ENCODE data around the gene PGM2. TPM values are rescaled to one million over a fixed set of nuclear protein-coding genes. Genes with fewer than 3 reads are reported as not detected.

Gene PGM2
- total RNA-seq, 1 donor from 2014 or later: 15.6 TPM

- ATAC-seq (ENCODE audit: poor library complexity) (no peak), DNase-seq (no peak)
- intact Hi-C loops (cut with DNase I): no loop called here
These were observed 17.7 kb downstream of the PGM2 start for GRCh38 chr4:37844204-37844603.

DNA sequence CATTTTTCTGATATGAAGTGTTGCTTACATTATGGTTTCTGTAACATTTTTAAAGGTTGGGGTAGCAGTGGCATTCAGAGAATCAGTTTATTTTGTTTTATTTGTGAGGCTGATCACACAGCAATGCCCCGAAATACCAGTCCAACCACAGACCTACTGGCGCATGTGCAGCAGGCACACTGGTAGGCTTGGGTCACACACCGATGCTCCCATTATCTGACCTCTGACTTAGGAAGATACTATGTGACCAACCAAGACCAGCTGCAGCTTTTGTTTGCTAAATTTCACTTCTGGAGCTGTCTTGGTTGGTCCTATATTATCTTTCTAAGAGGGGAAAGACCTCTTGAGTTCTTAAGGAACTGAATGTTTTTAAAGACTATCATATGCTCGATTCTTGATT is 18.7 kb downstream of the PGM2 start:
- DNase-seq: no peak
- no peak for ATAC-seq (ENCODE audit: poor library complexity)
- intact Hi-C loops (cut with DNase I): no loop called here

DNA sequence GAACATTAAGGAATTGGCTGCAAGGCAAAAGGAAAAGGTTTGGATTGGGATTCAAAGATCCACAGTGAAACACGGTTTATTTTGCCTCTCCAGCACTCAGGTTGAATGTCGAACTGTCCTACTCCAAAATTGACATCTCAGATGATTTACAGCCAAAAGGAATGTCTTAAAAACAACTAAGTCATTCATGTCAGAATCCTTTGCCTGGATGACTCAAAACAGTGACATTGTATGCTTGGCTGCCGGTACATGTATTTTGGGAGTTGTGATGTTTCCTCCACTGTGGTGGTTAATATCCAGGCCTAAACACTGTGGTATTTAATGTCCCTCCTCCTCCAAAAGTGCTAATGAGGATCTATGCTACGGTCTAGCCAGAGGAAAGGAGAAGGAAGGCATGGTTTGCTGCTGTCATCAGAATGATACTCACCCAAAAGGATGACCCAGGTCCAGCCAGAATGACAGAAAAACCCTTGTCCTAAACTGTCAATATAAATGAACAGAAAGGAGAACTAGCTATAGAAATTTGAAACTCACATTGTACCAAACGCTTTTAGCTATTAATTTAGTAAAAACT is 20.9 kb downstream of the PGM2 start:
- intact Hi-C loops (cut with DNase I): no loop called here
- no peak for DNase-seq
- no peak for ATAC-seq (ENCODE audit: poor library complexity)

- intact Hi-C loops (cut with DNase I): no loop called here
- ATAC-seq (ENCODE audit: poor library complexity) (no peak), DNase-seq (no peak)
These were observed 25.9 kb downstream of the PGM2 start for GRCh38 chr4:37852376-37852775.

DNA sequence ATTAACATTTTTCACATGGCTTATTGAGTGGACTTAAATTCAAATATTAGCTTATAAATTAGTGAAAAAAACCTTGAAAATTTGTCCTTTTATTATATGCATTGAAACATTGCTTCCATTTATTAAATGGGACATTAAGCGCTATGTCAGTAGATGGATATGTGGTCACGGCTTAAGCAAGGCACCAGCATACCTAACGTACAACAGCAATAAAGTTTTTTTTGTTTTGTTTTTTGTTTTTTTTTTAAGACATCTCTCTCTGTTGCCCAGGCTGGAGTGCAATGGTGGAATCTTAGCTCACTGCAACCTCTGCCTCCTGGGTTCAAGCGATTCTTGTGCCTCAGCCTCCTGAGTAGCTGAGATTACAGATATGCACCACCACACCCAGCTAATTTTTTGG is 31.6 kb downstream of the PGM2 start:
- ATAC-seq (ENCODE audit: poor library complexity) (no peak), DNase-seq (no peak)
- intact Hi-C loops (cut with DNase I): no loop called here

- DNase-seq (no peak), ATAC-seq (ENCODE audit: poor library complexity) (no peak)
- intact Hi-C loops (cut with DNase I): no loop called here
These were observed 32.4 kb downstream of the PGM2 start for GRCh38 chr4:37858872-37859271.

DNA sequence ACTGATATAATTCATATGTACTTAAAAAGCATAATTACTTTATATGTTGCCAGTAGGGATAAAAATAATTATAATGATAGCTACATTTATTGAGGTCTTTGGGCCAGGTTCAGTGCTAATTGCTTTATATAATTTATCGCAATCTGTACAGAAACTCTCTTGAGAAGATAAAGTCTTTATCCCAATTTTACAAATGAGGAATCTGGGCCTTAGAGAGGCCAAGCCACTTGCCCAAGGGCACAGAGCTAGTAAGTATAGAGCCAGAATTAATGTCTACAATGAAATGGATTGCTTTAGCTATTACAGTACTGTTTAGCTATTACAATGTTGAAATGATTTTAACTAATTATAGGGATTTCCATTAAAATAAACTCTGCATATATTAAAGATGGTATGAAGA is 33.8 kb downstream of the PGM2 start:
- ATAC-seq (ENCODE audit: poor library complexity) (no peak), DNase-seq (no peak)
- intact Hi-C loops (cut with DNase I): no loop called here

DNA sequence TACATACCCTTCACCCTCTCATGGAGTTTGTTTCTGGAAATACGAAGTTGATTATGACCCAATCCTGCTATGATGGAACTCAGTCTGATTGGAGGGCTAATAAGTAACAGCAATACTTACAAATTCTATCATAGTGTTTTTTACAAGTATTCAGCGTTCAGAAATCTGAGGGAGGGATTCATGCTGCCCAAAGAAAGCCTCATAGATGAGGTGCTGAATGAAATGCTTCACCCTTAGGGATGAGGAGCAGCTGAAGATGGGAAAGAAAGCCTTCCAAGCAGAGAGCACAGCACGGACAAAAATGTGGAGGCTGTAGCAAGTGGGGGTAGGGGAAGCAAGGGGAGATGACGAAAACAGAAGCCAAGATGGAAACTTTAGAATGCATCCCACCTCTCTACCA is 36.5 kb downstream of the PGM2 start:
- ATAC-seq (ENCODE audit: poor library complexity): no peak
- no peak for DNase-seq
- intact Hi-C loops (cut with DNase I): no loop called here

GRCh38 chr4:37864786-37865185 is 38.3 kb downstream of the PGM2 start:
- DNase-seq (no peak), ATAC-seq (ENCODE audit: poor library complexity) (peak; percentile 40)
- intact Hi-C loops (cut with DNase I): no loop called here

DNA sequence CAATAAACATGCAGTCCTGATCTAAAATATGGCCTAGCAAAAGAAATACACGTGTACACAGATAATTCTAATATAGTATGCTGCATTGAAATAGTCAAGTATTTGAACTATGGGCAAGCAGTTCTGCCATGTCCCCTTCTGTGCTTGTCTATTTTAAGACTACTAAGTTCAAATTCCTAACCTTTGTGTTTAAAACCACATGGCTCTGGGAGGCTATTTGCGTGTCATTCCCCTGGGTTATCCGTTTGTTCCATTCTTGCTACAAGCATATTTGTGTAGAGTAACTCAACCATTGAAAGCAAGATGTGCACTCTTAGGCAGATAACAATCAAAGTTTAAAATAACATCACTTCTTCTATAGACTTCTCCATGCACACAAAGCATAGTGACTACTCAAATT is 39.0 kb downstream of the PGM2 start:
- intact Hi-C loops (cut with DNase I): no loop called here
- ATAC-seq (ENCODE audit: poor library complexity) (peak; percentile 64), DNase-seq (no peak)

DNA sequence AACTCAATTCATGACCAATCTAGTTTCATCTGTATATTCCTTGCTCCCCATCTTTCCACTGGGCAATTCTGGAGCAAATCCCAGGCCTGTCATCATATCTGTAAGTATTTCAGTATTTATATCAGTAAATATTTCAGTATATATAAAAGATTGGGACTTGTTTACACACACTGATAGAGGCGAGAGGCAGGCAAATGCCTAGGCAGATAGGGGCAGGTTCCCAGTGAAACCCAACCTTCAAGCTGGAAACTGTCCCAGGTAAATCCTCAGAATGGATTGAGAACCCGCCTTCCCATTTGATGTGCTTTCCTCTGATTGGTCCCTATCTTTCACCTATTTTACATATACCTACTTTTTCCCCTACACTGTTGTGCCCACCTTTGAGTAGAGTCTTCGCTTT is 40.6 kb downstream of the PGM2 start:
- no peak for ATAC-seq (ENCODE audit: poor library complexity)
- intact Hi-C loops (cut with DNase I): no loop called here
- no peak for DNase-seq

DNA sequence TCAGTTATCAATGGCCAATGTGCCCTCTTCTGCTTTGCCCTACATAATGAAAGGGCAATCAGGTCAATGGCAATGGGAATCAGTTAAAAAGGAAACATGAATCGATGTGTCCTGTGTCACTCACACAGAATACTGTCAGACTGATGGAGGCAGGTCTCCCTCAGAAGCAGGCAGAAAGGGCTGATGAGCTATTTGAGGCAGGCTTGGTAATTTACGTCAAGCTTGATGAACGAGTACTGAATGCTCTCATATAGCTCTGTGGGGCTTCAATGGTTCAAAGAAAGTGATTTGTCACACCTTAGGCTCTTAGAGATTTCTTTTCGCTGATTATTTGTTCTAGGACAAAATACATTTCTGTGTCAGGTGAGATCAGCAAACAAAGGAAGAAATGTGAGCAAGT is 41.8 kb downstream of the PGM2 start:
- DNase-seq (no peak), ATAC-seq (ENCODE audit: poor library complexity) (no peak)
- intact Hi-C loops (cut with DNase I): no loop called here

DNA sequence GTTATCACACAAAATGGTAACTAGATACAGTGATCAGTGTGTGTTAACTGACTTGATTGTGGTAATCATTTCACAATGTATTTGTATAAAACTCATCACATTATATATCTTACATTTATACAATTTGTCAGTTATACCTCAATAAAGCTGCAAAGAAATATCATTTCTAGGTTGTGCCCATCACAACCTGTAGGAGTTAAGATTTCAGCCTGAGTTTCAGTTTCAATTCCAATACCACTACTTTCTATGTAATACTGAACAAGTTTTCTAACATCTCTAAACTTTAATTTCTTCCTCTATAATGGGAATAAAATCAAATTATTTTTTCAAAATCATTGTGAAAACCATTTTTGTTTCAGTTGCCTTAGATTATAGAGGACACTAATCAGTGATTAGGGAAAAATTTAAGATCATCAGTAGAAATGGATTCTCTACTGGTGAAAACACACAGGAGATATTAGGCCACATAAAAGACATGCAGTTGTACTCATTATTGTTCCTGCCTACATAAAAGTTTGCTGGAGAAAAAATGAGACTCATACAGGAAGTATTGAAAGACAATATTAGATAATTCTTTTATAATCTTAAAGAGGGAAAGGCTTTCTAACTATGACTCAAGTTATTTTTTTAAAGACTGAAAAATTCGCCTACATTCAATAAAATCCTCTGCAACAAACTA is 46.0 kb downstream of the PGM2 start:
- DNase-seq: no peak
- no peak for ATAC-seq (ENCODE audit: poor library complexity)
- intact Hi-C loops (cut with DNase I): no loop called here

DNA sequence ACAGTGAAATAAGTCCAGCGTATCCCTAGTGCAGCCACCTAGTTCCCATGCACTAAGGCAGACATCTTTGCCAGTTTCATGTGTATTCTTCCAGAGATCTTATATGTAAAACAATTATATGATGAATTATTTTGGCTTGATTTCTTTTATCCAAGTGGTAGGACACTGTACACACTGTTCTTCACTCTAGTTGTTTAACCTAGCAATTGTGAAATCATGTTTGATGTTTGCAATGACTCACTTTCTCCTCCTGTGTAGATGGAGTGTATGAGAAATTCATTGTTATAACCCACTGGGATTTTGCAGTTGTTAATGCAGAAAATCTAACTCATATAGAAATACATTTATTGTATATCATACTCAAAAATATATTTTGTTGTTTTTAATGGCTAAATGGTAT is 46.9 kb downstream of the PGM2 start:
- DNase-seq (no peak), ATAC-seq (ENCODE audit: poor library complexity) (peak; percentile 55)
- intact Hi-C loops (cut with DNase I): no loop called here

DNA sequence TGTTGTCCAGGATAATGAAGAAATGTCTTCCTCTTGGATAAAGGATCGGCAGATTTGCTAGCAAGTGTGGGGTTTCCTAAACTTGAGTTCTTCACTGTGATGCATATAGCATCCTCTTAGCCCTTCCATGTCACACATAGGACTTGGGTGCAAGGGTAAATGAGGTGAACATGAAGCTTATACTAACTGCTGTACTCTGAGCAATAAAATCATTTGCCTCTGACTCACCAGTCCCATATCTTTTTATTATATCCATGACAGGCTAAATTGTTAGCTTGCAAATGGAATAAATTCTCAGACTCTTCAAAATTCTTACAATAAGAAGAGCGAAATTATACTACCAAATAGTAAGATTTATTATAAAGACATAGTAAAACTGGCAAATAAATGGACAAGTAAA is 49.7 kb downstream of the PGM2 start:
- no peak for DNase-seq
- intact Hi-C loops (cut with DNase I): no loop called here
- ATAC-seq (ENCODE audit: poor library complexity): no peak

GRCh38 chr4:37879365-37879764 is 52.9 kb downstream of the PGM2 start:
- DNase-seq: no peak
- intact Hi-C loops (cut with DNase I): no loop called here

DNA sequence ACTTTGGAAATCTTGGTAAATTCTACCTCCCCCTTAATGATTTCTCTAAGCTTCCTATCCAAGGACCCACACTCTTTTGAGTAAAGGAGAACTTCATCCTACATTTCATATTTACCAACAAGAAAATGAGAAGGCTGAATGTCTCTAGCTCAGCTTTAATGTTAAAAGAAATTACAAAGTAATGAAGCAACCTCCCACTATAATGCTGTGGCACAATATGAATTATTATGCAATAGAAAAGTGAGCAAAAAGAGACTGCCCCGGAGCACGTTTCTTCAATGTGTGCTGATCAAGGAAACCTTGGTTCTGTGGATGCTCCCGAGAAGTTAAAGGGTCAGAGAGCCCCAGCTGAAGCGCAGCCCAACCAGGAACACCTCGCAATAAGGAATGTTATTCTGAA is 55.3 kb downstream of the PGM2 start:
- intact Hi-C loops (cut with DNase I): no loop called here
- DNase-seq: no peak
- ATAC-seq (ENCODE audit: poor library complexity): no peak

More at GRCh38 chr4:37879365-37879764, 52.9 kb downstream of the PGM2 start:
- ATAC-seq (ENCODE audit: poor library complexity): no peak

GRCh38 chr4:37882665-37883296 is 56.3 kb downstream of the PGM2 start:
- DNase-seq (no peak), ATAC-seq (ENCODE audit: poor library complexity) (no peak)
- intact Hi-C loops (cut with DNase I): no loop called here

DNA sequence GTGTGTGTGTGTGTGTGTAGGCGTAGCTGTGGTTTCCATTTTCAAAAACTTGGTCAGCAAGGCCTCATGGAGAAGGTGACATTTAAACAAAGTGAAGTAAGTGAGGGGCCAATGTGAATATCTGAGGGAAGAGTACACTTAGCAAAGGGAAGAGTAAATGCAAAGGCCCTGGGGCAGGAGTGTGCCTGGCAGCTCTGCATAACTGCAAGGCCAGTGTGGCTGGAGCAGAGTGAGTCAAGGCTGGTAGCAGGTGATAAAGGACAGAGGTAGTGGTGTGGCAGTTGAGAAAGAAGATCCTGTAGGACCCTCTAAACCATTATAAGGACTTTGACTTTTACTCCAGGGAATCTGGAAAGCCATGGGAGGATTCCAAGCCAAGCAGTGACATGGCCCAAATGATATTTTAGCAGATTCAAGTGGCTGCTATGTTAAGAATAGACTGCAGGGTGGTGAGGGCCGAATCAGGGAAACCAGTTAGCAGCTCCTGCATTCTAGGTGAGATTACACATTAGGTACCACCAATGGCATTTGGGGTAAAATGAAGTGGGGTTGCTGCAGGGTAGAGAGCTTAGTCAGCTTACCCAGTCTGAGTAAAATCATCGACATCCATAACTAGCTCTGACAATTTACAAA is 58.5 kb downstream of the PGM2 start:
- DNase-seq (no peak), ATAC-seq (ENCODE audit: poor library complexity) (peak; percentile 83)
- intact Hi-C loops (cut with DNase I): loop anchor here (5.0 kb wide), 1 partner anchor 58 kb away; the partner anchor contains the start of gene PGM2

DNA sequence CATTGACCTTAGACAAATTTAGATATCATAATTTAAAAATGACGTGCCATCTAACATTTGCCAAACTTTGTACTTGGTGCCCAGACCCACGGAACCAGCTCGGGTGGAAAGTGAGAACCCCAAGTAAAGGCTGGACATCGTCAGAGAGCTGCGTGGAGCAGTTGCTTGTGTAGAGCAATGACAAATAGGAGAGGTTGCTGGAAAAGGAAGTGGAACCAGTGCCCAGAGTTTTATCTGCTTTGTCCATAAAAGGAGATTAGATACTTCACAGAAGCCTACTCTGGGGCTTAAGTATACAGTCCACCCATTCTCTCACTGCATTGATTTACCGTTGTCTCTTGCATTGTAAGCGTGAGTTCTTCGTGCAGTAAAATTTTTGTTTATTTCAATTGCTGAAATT is 59.0 kb downstream of the PGM2 start:
- no peak for DNase-seq
- ATAC-seq (ENCODE audit: poor library complexity): peak; percentile 73
- intact Hi-C loops (cut with DNase I): loop anchor here (5.0 kb wide), 1 partner anchor 58 kb away; the partner anchor contains the start of gene PGM2

All from Right ventricle myocardium superior (tissue), 1 donor.